SK-N-SH treated with all-trans-retinoic acid at 6 μM for 48 hours (cell line): ENCODE measurements around the gene C11orf52.

ENCODE experiments used
- ARNTL ChIP-seq: fragments of 450-650 bp; formaldehyde crosslinking; IDR thresholded peaks from 2 replicates; pipeline ENCODE4 v1.5.0; 2020; ENCODE audit warnings: low read depth, mild to moderate bottlenecking, moderate library complexity, borderline replicate concordance
- PATZ1 ChIP-seq: fragments of 250-450 bp; sonication (Bioruptor Pico); IDR thresholded peaks from 2 replicates; pipeline ENCODE4 v1.8.0; 2020; ENCODE audit warnings: mild to moderate bottlenecking, moderate library complexity, borderline replicate concordance
- RARB ChIP-seq: fragments of 250-450 bp; sonication (Bioruptor Pico); IDR thresholded peaks from 2 replicates; pipeline ENCODE4 v1.8.0; 2021; ENCODE audit warnings: mild to moderate bottlenecking, moderate library complexity
- SNAI2 ChIP-seq: fragments of 250-450 bp; sonication (Bioruptor Pico); IDR thresholded peaks from 2 replicates; pipeline ENCODE4 v1.5.0; 2020; ENCODE audit warnings: mild to moderate bottlenecking, moderate library complexity

- TF ChIP-seq ARNTL (CRISPR knock-in tag) (no peak), SNAI2 (CRISPR knock-in tag) (no peak), RARB (CRISPR knock-in tag) (no peak), PATZ1 (no peak)
Observed at GRCh38 chr11:111917788-111918187, 925 bp upstream of the C11orf52 start.
